Trophoblast cell (in vitro differentiated cells and primary cell): Measurements from ENCODE around the gene KCNS3.
A peak's percentile ranks its signal among the peaks of the same experiment; 100 is the strongest.

Experiments
- DNase-seq, 2 donors: peaks; one replicate each; pipeline ENCODE4 v3.0.0-alpha.2; 2016
- H2AFZ ChIP-seq: 2 replicates; pipeline ENCODE4 v1.6.1; 2013; ENCODE audit warnings: low read length, moderate library complexity, mild to moderate bottlenecking; ENCODE audit not compliant: insufficient read depth, poor library complexity
- H2AK5ac ChIP-seq: 2 replicates; pipeline ENCODE4 v1.6.1; 2013; ENCODE audit warnings: mild to moderate bottlenecking, low read length
- H2BK120ac ChIP-seq: 2 replicates; pipeline ENCODE4 v1.6.1; 2013; ENCODE audit warnings: low read length, mild to moderate bottlenecking, moderate library complexity; ENCODE audit not compliant: insufficient read depth, poor library complexity
- H2BK12ac ChIP-seq: 2 replicates; pipeline ENCODE4 v1.6.1; 2013; ENCODE audit warnings: mild to moderate bottlenecking, low read length, moderate library complexity
- H2BK5ac ChIP-seq: 2 replicates; pipeline ENCODE4 v1.6.1; 2013; ENCODE audit warnings: low read length, low read depth, moderate library complexity, mild to moderate bottlenecking; ENCODE audit not compliant: poor library complexity
- H3K14ac ChIP-seq: 2 replicates; pipeline ENCODE4 v1.6.1; 2013; ENCODE audit warnings: mild to moderate bottlenecking, low read length
- H3K18ac ChIP-seq: 2 replicates; pipeline ENCODE4 v1.6.1; 2013; ENCODE audit warnings: mild to moderate bottlenecking, low read length
- H3K23ac ChIP-seq: 2 replicates; pipeline ENCODE4 v1.6.1; 2013; ENCODE audit warnings: low read length
- H3K27ac ChIP-seq: 2 replicates; pipeline ENCODE4 v1.5.1; 2013; ENCODE audit warnings: low read depth, mild to moderate bottlenecking, inconsistent platforms, low read length, moderate library complexity
- H3K27me3 ChIP-seq: 2 replicates; pipeline ENCODE4 v1.6.1; 2013; ENCODE audit warnings: inconsistent platforms, mild to moderate bottlenecking, low read length, moderate library complexity; ENCODE audit not compliant: insufficient read depth
- H3K36me3 ChIP-seq, 2 experiments: 1 replicate in 1 of 2; 2 replicates in 1 of 2; pipeline ENCODE4 v1.6.1; 2013; ENCODE audit warnings: low read length in 2 of 2, mild to moderate bottlenecking in 2 of 2, moderate library complexity in 1 of 2; ENCODE audit not compliant: insufficient read depth in 2 of 2, control insufficient read depth in 1 of 2
- H3K4ac ChIP-seq: 2 replicates; pipeline ENCODE4 v1.6.1; 2013; ENCODE audit warnings: low read depth, mild to moderate bottlenecking, low read length, moderate library complexity
- H3K4me1 ChIP-seq, 2 experiments: 1 replicate in 1 of 2; 2 replicates in 1 of 2; pipeline ENCODE4 v1.6.1; 2013; ENCODE audit warnings: low read length in 2 of 2, mild to moderate bottlenecking in 2 of 2, moderate library complexity in 1 of 2; ENCODE audit not compliant: insufficient read depth in 2 of 2, control insufficient read depth in 1 of 2
- H3K4me2 ChIP-seq: 2 replicates; pipeline ENCODE4 v1.6.1; 2013; ENCODE audit warnings: inconsistent platforms, mild to moderate bottlenecking, low read length, moderate library complexity
- H3K4me3 ChIP-seq: 2 replicates; pipeline ENCODE4 v1.5.1; 2013; ENCODE audit warnings: mild to moderate bottlenecking, low read depth, low read length, inconsistent platforms
- H3K79me1 ChIP-seq: one replicate; pipeline ENCODE4 v1.6.1; 2013; ENCODE audit warnings: low read length
- H3K79me2 ChIP-seq: 2 replicates; pipeline ENCODE4 v1.6.1; 2013; ENCODE audit warnings: low read length, mild to moderate bottlenecking; ENCODE audit not compliant: control insufficient read depth, insufficient read depth, poor library complexity
- H3K9ac ChIP-seq: 2 replicates; pipeline ENCODE4 v1.6.1; 2013; ENCODE audit warnings: mild to moderate bottlenecking, low read length
- H3K9me3 ChIP-seq: 2 replicates; pipeline ENCODE4 v1.6.1; 2013; ENCODE audit warnings: low read depth, mild to moderate bottlenecking, control low read depth, inconsistent platforms, low read length; ENCODE audit not compliant: insufficient read depth
- H4K12ac ChIP-seq: 2 replicates; pipeline ENCODE4 v1.6.1; 2013; ENCODE audit warnings: low read depth, mild to moderate bottlenecking, low read length, moderate library complexity
- H4K8ac ChIP-seq: 2 replicates; pipeline ENCODE4 v1.6.1; 2013; ENCODE audit warnings: low read depth, mild to moderate bottlenecking, low read length, moderate library complexity
- H4K91ac ChIP-seq: one replicate; pipeline ENCODE4 v1.6.1; 2013; ENCODE audit warnings: low read depth, mild to moderate bottlenecking, low read length, moderate library complexity
- WGBS: extraction: QIAGEN DNeasy Blood & Tissue Kit; methylation state at CpG from one replicate; pipeline ENCODE4 v1.1.7; 2013; ENCODE audit warnings: missing lambda C conversion rate; ENCODE audit not compliant: insufficient read length, insufficient coverage; ENCODE audit errors: extremely low coverage; 5-methylcytosine and 5-hydroxymethylcytosine counted together

The KCNS3 gene

DNA sequence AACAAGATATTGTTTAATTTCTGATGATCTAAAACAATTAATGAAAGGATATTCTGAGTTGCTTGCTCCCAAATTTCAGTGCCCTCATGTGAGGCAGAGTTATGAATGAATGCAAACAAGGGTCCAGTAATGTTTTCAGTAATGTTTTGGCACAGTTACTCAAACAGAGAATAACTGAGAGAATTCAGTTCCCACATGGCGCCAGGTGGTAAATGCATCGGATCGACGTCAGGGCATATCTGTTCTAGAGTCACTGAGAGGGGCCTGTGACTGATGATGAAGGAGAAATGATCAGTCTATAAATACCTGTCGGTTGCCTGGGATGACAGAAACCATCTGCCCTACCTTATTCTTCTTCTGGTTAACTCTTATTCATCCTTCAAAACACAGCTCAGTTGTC is 81.4 kb downstream of the KCNS3 start:
- no peaks in the 10 kb centered on the region for H3K4me1 ChIP-seq
- H3K36me3 ChIP-seq = no peaks in the 10 kb centered on the region
- H3K14ac ChIP-seq = no peak overlapping the region
- no peak overlapping the region for H3K4me3 ChIP-seq
- H3K9me3 ChIP-seq = no peaks in the 10 kb centered on the region
- H4K12ac ChIP-seq = no peak overlapping the region
- no peak overlapping the region for H3K4ac ChIP-seq
- no peak overlapping the region for H4K91ac ChIP-seq
- H3K23ac ChIP-seq = no peak overlapping the region
- H4K8ac ChIP-seq = no peak overlapping the region
- H3K27me3 ChIP-seq = no peaks in the 10 kb centered on the region
- no peaks in the 10 kb centered on the region for H3K79me1 ChIP-seq
- no peak overlapping the region for H2BK12ac ChIP-seq
- no peak overlapping the region for H3K9ac ChIP-seq
- no peak overlapping the region for H2BK120ac ChIP-seq
- H2BK5ac ChIP-seq = no peak overlapping the region
- no peaks in the 10 kb centered on the region for H3K79me2 ChIP-seq
- H3K27ac ChIP-seq = no peak overlapping the region
- no peak overlapping the region for H3K18ac ChIP-seq
- no peak overlapping the region for H2AFZ ChIP-seq
- DNase-seq = no peak
- H2AK5ac ChIP-seq = no peak overlapping the region
- no peak overlapping the region for H3K4me2 ChIP-seq
- no CpG with 5 or more reads among the region's 5 CpGs for WGBS

DNA sequence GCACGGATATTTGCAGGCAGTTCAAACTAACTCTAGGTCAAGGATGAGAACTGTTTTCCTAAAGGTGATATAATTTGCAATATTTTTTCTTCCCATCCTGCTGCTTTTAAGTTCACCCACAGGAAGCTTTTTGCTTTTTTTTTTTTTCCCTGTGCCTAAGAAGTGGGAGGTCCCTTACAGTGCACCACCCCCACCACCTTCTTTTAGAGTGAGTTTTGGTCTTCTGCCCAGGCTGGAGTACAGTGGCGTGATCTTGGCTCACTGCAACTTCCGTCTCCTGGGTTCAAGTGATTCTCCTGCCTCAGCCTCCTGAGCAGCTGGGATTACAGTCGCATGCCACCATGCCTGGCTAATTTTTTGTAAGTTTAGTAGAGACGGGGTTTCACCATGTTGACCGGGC is 82.5 kb downstream of the KCNS3 start:
- Histone ChIP-seq H3K14ac (no peak overlapping the region), H3K9me3 (no peaks in the 10 kb centered on the region), H4K8ac (no peak overlapping the region), H3K4me3 (no peak overlapping the region), H3K27me3 (no peaks in the 10 kb centered on the region), H2AFZ (no peak overlapping the region), H2BK5ac (no peak overlapping the region), H2BK120ac (no peak overlapping the region), H3K27ac (no peak overlapping the region), H3K4me2 (no peak overlapping the region), H3K23ac (no peak overlapping the region), H4K12ac (no peak overlapping the region), H2BK12ac (no peak overlapping the region), H3K79me1 (no peaks in the 10 kb centered on the region), H3K9ac (no peak overlapping the region), H3K79me2 (no peaks in the 10 kb centered on the region), H3K4me1 (no peaks in the 10 kb centered on the region), H3K4ac (no peak overlapping the region), H3K18ac (no peak overlapping the region), H3K36me3 (no peaks in the 10 kb centered on the region), H4K91ac (no peak overlapping the region), H2AK5ac (no peak overlapping the region)
- no peak for DNase-seq
- WGBS = no CpG with 5 or more reads among the region's 6 CpGs

DNA sequence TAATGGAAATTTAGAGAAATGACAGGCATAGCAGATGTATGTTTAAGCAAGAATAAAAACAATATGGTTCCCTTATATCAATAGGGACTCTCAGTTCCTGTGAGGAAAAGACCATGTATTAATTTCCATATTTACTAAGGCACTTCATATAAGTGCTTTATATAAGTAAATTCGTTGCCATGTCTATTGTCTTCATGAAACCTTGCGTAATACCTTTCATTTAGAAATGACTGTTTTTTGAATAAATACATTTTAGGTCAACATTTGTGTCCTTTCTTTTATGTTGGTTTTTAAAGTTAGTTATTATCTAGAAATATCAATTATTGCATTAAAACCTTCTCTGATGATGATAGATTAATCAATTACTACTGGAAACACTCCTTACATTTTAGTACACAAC is 83.3 kb downstream of the KCNS3 start:
- no CpG with 5 or more reads among the region's 2 CpGs for WGBS
- Histone ChIP-seq H4K12ac (no peak overlapping the region), H2AK5ac (no peak overlapping the region), H3K4me3 (no peak overlapping the region), H2BK12ac (no peak overlapping the region), H3K18ac (no peak overlapping the region), H4K8ac (no peak overlapping the region), H2AFZ (no peak overlapping the region), H2BK120ac (no peak overlapping the region), H3K9ac (no peak overlapping the region), H3K14ac (no peak overlapping the region), H3K4me2 (no peak overlapping the region), H3K27me3 (no peaks in the 10 kb centered on the region), H3K4ac (no peak overlapping the region), H3K79me2 (no peaks in the 10 kb centered on the region), H3K9me3 (no peaks in the 10 kb centered on the region), H3K27ac (no peak overlapping the region), H3K4me1 (no peaks in the 10 kb centered on the region), H3K36me3 (no peaks in the 10 kb centered on the region), H3K23ac (no peak overlapping the region), H3K79me1 (no peaks in the 10 kb centered on the region), H4K91ac (no peak overlapping the region), H2BK5ac (no peak overlapping the region)
- no peak for DNase-seq

DNA sequence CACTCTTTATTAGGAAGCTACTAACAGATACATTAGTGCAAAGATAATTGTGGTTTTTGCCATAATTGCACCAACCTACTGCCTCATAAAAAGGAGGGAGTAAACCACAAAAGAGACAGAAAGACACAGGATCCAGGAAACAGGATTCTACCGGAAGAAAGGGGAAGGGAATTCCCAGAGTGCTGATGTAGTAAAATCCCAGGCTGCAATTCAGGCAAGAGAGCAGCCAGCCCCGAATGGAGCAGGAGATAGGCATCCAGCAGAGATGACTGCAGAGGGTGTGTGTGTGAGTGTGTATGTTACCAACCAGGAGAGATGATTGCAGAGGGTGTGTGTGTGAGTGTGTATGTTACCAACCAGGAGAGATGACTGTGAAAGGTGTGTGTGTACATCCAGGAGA is 84.4 kb downstream of the KCNS3 start:
- Histone ChIP-seq H3K18ac (no peak overlapping the region), H3K23ac (no peak overlapping the region)
- no peak for DNase-seq

More for the DNA sequence above, 84.4 kb downstream of the KCNS3 start:
- Histone ChIP-seq H3K27ac (no peak overlapping the region), H2BK120ac (no peak overlapping the region), H3K79me2 (no peaks in the 10 kb centered on the region), H3K79me1 (no peaks in the 10 kb centered on the region), H2BK5ac (no peak overlapping the region), H2AK5ac (no peak overlapping the region), H2AFZ (no peak overlapping the region), H3K9ac (no peak overlapping the region), H2BK12ac (no peak overlapping the region), H3K14ac (no peak overlapping the region), H4K8ac (no peak overlapping the region), H3K4me3 (peak overlapping the region; percentile 48), H3K27me3 (no peaks in the 10 kb centered on the region), H3K4me2 (peak overlapping the region; percentile 20), H3K36me3 (no peaks in the 10 kb centered on the region), H4K91ac (no peak overlapping the region), H4K12ac (no peak overlapping the region), H3K4ac (no peak overlapping the region), H3K4me1 (no peaks in the 10 kb centered on the region), H3K9me3 (no peaks in the 10 kb centered on the region)
- WGBS = no CpG with 5 or more reads among the region's 2 CpGs
